DLD1 (cell line): ENCODE results near the gene HPSE2.

Source experiments
- in situ Hi-C: cut with HindIII; loops from 2 replicates; pipeline ENCODE4 v1.10.0; 2017; ENCODE audit warnings: low sequenced_read_pairs

The HPSE2 gene

DNA sequence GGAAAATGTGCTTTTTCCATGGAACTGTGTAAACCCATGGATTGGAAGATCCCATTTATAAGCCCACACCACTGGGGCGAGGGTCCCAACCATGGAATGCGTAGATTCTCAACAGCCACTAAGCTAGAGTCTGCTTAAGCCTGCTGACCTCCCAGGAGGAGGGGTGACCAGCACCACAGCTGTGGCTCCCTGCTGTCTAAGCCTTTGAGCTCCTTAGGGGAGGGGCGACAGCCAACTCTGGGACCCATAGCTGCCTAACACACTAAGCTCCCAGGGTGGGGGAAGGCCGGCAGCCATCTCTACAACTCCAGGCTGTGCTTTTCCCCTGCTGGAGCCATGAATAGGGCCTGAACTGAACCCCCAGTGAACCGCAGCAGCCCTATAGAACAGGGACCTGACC, 539.1 kb downstream of the HPSE2 start:
- in situ Hi-C loops, result no loop called here

DNA sequence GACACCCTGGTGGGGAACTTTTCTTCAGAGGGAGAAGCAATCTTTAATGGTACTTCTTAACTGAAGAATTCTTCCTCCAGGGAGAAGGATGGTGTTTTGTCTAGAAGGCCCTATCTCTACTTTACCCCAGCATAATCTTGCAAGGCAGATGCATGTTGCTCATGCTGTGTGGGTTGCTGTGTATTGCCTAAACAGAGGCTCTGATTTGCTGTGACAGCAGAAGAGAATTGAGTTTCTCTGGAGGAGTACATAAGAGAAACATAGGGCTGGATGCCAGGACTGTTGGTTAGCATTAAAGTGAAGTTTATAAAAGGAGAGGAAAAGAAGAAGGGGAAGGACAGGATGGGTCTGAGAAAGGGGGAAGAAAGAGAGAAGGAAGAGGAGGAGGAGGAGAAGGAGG, 540.8 kb downstream of the HPSE2 start:
- in situ Hi-C loops, result no loop called here

DNA sequence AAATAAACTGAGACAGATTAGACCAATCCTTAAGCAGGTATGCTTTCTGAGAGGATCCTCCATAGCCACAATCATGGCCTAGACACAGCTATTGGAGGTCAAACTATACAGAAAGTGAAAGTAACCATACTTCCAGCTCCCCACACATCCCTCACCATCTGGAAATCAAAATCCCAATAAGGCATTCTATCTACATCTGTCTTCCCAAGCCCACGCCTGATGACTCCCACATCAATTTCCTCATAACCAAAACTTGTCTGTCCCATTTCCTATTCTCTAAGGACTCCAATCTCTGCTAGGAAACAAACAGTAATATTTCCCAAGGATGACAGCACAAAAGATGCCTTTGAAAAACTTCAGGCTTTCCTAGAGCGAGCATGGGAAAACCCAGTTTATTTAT, 541.6 kb downstream of the HPSE2 start:
- in situ Hi-C loops, result no loop called here

DNA sequence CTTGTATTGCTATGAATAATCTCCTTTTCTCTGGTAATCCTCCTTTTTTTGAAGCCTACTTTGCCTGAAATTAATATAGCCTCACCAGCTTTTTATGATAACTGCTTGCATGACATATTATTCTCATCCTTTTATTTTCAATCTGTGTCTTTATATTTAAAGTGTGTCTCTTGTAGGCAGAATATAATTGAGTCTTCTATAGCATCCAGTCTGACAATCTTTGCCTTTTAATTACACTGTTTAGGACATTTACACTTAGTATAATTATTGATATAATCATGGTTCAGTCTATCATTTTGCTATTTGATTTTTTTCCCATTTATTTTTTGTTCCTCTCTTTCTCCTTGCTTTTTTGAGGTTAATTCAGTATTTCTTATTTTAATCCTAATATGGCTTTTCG, 548.0 kb downstream of the HPSE2 start:
- in situ Hi-C loops, result no loop called here

DNA sequence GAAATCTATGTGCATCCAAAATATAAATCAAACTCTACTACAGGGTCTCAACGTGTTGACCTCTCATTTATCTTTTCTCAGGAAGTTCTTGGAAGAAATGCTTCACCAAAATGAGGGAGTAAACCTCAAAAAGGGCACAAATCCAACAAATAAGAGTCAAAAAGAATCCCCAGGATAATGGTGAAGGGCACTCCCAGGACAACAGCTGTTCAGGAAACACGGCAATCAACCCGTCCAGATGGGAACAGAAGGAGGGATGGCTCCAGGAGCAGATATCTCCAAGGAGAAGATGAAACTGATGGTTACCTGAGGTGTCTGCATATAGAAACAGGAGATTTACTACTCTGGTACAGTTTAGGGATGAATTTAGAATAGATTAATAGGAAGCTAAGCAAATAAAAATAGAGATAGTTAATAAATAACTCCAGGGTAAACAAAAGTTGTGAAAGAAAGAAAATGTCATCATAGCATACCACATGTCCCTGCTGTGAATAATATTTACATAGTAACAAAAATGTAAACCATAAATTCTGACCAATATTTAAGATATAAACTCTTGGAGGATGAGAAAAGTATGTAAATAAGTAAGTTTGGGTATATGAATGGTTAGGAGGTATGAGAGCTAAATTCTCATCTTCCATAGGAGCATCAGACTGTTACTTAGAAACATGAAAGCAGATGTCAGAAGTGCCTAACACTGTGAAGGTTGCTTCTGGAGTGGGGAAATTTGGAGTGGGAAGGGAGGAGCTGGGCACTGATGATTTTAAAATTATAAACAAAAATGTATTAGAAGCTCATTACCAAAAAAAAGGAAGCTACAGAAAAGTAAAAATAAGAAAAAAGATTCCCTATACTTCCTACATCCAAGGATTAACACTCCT, 551.4 kb downstream of the HPSE2 start:
- in situ Hi-C loops, result no loop called here

DNA sequence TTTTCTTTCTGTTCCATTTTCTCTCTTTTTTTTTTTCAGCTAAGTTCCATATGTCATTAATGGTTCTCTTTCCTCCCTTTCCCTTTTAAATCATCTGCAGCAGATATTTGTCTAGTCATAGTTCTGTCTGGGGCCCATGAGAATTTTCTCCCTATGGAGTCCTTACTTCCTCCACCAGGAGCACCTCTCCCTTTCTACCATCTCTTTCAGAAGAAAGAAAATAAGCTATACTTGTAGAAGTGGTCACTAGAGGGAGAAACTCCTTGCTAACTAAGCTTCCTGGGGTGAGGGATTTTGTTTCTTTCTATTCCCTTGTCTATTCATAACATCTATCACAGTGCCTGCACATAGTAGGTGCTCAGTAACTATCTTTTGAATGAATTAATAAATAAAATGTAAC, 558.8 kb downstream of the HPSE2 start:
- in situ Hi-C loops, result no loop called here

DNA sequence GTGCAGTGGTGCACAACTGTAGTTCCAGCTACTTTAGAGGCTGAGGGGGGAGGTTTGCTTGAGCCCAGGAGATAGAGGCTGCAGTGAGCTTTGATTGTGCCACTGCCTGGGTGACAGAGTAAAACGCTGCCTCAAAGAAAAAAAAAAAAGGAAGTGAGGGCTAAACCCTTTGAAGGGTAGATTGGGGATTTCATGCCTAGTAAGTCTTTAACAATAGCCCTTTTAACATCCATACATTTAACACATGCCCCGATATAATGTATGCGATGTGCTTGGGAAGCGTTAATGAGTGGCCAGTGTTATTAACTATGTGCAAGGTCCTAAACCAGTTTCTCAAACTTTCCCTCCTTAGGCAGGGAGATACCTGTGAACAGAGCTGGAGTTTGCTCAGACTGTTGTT, 559.8 kb downstream of the HPSE2 start:
- in situ Hi-C loops, result no loop called here

DNA sequence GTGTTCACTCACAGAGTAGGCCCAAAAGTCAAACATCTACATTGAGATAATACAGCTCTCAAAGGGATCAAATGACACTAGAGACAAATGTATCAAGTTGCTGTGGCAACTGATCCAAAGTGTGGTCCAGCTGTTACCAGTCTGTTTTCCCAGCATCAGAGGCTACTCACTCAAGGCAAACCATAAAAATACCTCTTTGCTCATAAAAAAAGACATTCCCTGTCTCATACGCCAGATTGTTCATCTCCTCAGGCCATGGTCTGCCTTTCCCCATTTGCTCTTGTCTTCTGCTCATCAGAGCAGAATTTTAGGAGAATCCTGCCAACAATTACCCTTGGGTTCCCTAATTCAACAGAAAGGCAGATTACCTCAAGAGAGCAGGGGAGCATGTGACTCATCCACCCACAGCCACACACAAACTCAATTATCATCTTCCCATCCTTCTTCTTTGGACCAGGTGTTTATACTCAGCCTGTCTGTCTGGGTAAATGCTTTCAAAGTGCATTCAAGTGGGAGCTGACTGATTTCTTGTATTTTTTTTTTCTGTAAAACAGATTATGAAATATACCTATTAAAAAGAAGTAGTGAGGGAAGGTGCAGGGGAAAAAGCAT, 562.4 kb downstream of the HPSE2 start:
- in situ Hi-C loops, result no loop called here

DNA sequence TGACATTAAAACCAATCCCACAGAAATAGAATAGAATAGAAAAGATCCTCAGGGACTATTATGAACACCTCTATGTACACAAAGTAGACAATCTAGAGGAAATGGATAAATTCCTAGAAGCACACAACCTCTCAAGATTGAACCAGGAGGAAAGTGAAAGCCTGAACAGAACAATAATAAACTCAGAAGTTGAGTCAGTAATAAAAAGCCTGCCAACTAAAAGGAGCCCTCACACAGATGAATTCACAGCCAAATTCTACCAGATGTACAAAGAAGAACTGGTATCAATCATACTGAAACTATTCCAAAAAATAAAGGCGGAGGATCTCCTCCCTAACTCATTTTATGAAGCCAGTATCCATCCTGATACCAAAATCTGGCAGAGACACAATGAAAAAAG, 568.6 kb downstream of the HPSE2 start:
- in situ Hi-C loops, result no loop called here

DNA sequence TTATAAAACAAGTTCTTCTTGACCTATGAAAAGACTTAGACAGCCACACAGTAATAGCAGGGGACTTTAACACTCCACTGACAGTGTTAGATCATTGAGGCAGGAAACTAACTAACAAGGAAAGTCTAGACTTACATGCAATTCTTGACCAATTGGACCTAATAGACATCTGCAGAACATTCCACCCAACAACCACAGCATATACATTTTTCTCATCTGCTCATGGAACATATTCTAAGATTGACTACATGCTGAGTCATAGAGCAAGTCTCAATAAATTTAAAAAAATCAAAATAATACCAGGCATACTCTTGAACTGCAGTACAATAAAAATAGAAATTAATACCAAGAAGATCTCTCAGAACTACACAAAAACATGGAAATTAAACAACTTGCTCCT, 569.4 kb downstream of the HPSE2 start:
- in situ Hi-C loops, result no loop called here

DNA sequence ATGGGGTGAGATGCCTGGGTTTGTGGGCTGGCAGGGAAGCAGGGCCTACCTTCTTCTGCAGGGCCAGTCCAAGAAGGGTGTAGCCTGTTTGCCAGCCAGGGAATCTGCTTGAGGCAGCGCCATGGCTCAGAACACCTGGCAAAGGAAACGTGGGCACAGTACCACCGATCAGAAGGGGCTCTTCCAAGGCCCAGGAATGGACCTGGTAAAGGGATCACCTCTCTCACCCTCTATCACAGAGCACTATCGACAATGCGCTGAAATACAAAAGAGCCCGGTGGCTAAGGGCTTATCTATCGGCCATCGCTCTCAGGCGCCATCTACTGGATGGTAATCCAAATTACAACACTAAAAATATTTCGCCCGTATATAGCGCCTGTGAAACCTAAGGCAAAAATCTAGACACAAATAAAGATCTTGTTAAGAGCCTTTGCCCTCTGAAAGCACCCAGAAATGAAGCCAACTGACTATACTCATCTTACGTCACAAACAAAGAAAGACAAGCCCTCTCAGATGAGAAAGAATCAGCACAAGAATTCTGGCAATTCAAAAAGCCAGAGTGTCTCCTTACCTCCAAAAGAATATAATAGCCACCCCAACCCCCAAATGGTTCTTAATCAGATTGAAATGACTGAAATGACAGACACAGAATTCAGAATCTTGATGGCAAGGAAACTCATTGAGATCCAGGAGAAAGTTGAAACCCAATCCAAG, 571.2 kb downstream of the HPSE2 start:
- in situ Hi-C loops, result no loop called here

DNA sequence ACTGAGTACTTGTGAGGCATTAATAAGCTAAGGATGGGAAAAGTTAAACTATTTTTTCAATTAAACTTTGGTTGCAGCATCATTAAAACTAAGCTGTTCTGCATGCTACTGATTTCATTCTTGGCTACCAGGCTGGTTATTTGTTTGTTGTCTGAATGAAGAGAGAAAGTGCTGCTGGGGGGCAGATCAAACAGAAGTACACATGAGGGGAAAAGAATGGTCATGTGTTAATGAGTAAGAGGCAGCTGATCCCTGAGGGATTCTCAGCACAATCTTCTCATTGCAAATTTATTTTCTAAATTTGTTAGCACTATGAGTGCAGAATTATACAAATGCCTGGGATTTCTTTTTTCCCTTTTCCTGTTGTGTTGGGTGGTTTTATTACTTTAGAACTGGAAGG, 575.7 kb downstream of the HPSE2 start:
- in situ Hi-C loops, result no loop called here

DNA sequence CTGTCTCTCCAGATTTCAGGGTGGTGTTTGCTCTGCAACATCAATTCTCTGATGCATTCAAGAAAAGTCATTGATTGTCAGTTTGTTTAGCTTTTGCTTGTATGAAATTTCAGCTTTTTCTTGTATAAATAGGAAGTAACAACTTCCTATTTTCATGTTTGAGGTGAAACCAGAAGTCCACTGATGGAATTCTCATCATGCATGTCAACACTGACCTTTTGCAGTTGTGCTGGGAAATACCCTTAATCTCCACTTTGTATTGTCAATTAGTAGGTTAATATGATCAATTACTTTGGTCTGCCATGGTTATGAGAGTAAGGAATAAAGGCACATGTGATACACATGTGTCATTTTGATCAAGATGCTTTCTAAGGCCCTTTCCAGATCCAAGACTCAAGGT, 580.2 kb downstream of the HPSE2 start:
- in situ Hi-C loops, result no loop called here

DNA sequence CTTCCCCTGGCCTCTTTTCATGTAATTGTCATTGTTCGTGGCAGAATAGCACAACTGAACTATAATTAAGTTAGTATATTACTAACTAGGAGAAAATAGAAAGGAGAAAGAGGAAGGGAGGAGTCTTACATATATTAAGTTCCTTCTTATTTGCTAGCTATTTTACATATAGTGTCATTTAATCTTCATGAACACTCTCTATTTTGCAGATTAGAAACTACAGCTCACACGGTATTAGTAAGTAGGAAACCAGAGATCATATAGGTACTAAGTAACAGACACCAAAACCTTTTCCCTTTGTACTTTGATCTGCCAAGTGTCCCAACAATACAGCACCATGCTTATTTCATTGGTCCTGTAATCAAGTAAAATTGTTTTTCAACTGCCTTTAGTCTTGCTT, 586.5 kb downstream of the HPSE2 start:
- in situ Hi-C loops, result no loop called here

DNA sequence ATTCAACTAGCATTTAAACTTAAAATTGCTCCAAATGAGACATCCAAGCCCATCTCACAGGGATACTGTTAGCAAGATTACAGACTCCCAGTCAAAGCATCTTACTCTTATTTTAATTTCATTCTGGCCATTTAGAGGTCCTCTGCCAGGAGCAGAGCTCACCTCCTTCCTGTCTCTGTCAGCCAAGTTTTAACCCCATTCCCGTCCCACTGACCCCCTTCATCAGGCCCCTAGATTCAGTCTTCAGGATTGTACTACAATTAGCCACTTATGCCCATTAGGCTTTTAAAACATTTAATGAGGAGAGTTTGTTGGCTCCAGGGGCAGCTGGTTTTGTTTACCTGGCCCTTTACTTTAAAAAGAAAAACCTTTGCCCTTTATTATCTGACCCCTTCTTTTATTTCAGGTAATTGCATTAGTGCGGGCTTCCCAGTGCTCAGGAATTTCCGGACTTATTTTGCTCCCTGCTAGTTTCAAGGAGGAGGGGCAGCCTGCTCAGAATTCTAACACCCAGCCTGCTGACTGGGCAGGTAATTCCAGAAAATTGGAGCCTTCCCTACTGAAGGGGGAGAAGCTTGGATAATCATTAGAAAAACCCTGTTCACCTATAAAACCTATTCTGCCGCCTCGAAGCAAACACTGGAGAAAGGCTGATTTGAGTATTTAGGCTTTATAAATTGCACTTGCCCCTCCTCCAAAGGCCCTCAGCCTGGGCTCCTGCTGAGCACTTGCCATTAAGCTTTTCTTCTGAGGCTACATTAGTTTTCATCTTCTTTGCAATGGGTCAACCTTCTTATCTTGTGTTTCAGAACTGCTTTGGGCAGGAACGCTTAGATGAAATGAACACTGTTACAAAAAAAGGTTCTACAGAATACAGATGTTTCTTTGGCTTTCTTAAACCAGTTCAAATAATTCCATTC, 588.4 kb downstream of the HPSE2 start:
- in situ Hi-C loops, result no loop called here

DNA sequence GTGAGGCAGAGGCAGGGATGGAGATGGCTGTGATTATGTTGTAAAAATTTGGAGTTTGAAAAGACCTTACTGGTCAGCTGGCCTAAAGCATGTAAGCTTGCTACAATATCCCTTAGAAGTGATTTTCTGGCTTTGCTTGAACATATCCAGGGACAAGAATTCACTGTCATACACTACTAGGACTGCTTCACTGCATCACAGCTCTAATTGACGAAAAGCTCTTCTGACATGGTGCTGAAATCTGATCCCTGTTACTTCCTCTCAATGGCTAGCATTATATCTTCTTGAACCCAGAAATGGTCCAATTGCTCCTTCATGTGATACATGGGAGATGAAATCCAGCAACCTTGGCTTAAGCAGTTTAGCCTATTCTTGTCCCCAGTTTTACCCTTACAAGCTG, 591.2 kb downstream of the HPSE2 start:
- in situ Hi-C loops, result no loop called here

DNA sequence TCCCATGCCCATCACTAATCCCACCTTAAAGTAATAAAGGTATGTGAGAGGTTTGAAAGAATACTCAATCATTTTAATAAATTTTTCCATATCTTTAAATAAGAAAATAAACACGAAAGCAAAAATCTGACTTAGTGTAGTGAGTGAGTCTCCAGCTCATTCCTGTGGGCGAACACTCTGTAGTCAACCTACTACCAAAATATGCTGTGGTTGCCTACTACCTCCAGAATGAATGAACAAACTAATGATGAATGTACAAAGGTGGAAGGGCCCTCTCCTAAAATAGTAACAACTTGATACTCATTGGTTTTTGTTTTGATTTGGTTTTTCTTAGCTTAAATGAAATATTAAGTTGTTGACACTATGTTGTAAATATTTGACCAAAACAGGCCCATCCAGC, 593.4 kb downstream of the HPSE2 start:
- in situ Hi-C loops, result no loop called here

DNA sequence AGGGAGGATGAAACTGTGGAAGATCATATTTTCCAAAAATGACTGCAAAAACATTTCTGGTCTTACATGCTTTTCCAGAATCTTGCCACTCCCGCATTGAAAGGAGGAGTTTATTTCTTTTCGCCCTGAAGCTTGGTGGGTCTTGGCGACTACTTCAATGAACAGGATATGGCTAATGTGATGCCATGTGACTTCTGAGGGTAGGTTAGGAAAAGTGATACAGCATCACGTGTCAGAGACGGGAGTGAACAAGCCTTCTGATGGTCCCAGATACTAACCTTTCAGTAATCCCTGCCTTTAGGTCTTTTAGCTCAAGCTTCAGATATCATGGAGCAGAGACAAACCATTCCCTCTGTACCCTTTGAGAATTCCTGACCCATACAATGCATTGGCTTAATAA, 596.7 kb downstream of the HPSE2 start:
- in situ Hi-C loops, result no loop called here

DNA sequence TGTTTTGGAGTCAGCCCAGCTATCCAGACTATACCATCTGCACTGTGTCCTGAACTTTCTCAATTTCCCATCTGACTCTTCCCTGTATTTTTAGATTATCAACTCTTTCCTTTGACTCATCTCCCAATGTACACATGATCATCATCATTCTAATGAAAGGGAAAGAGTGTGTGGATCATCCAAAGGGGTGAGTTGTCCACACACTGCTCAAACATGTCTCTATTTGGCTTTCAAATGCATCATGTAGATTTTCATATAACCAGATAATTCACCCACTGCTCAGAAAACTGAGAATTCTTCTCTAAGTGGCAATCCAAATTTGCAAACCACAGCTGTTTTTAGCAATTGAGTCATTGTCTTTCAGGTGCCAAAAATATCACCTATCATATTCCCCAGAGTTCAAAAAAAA, 598.7 kb downstream of the HPSE2 start:
- in situ Hi-C loops, result no loop called here

DNA sequence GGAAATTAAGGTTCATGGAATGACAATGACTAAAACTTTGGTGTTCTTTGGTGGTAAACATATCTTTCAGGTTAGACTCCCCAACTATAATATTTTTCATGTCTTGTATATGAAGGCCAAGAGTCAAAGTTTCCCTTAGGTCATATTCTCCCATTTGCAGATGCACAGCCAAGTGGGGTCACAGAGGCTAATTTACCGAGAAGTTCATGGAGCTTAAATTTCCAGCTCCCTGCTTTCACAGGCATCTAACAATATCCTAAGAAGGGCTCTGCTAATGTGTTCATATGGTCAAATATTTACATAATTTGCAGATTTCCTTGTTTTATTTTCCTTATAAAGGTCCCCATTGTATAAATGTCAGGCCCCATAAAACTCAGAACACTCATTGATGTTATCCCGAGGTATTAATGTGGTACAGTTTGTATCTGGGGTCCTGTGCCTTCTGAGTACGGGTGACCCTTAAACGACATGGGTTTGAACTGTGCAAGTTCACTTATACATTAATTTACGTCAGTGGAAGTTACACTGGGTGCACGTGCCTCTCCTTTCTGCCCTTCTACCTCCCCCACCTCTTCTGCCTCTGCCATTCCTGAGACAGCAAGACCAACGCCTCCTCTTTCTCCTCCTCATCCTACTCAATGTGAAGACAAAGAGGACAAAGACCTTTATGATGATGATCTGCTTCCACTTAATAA, 603.0 kb downstream of the HPSE2 start:
- in situ Hi-C loops, result no loop called here
